Karpas-422 (cell line): Measurements from ENCODE around the gene GPC6. TPM values are rescaled to one million over a fixed set of nuclear protein-coding genes. Genes with fewer than 3 reads are reported as not detected.

Experiments
- DNase-seq: peaks from one replicate; pipeline ENCODE4 v3.0.0-alpha.2; 2015
- H2AFZ ChIP-seq: fragments of 200-600 bp; sonication (generic); 2 replicates; pipeline ENCODE4 v1.6.1; 2014; ENCODE audit warnings: antibody characterized with exemption, low read length, mixed read lengths
- H3K27ac ChIP-seq: fragments of 200-600 bp; sonication (generic); 2 replicates; pipeline ENCODE4 v1.5.1; 2014; ENCODE audit warnings: mild to moderate bottlenecking, low read length, moderate library complexity
- H3K27me3 ChIP-seq: fragments of 200-600 bp; sonication (generic); 2 replicates; pipeline ENCODE4 v1.6.1; 2014; ENCODE audit warnings: low read length, mixed read lengths
- H3K36me3 ChIP-seq: fragments of 200-600 bp; sonication (generic); 2 replicates; pipeline ENCODE4 v1.6.1; 2014; ENCODE audit warnings: low read length, mixed read lengths; ENCODE audit not compliant: insufficient read depth
- H3K4me1 ChIP-seq: fragments of 200-600 bp; sonication (generic); 2 replicates; pipeline ENCODE4 v1.6.1; 2014; ENCODE audit warnings: mild to moderate bottlenecking, low read length, mixed read lengths
- H3K4me2 ChIP-seq: fragments of 200-600 bp; sonication (generic); 2 replicates; pipeline ENCODE4 v1.6.1; 2014; ENCODE audit warnings: low read length, low read depth, mild to moderate bottlenecking; ENCODE audit not compliant: poor library complexity, severe bottlenecking
- H3K4me3 ChIP-seq: fragments of 200-600 bp; sonication (generic); 2 replicates; pipeline ENCODE4 v1.5.1; 2014; ENCODE audit warnings: mild to moderate bottlenecking, antibody characterized with exemption, low read length, mixed read lengths
- H3K79me2 ChIP-seq: fragments of 200-600 bp; sonication (generic); 2 replicates; pipeline ENCODE4 v1.6.1; 2014; ENCODE audit warnings: mild to moderate bottlenecking, low read length, mixed read lengths
- H3K9ac ChIP-seq: fragments of 200-600 bp; sonication (generic); 2 replicates; pipeline ENCODE4 v1.6.0; 2014; ENCODE audit warnings: low read length
- H3K9me2 ChIP-seq: fragments of 200-600 bp; sonication (generic), shearing (Covaris generic); replicated peaks from 2 replicates; pipeline ENCODE4 v1.6.0; 2014; ENCODE audit warnings: mild to moderate bottlenecking, low read length, moderate library complexity; ENCODE audit not compliant: insufficient read depth
- H3K9me3 ChIP-seq: fragments of 300-700, 200-600 bp; sonication (generic); 2 replicates; pipeline ENCODE4 v1.6.1; 2014; ENCODE audit warnings: low read length, mixed read lengths
- H4K20me1 ChIP-seq: fragments of 200-600 bp; sonication (generic); 2 replicates; pipeline ENCODE4 v1.6.1; 2014; ENCODE audit warnings: mild to moderate bottlenecking, antibody characterized with exemption, low read length, low read depth; ENCODE audit not compliant: insufficient read depth
- total RNA-seq: library from RNA; depleted of rRNA; stranded (reverse); fragments of >200 nt; shearing (Covaris generic); gene quantifications from 2 replicates; pipeline ENCODE4 v1.2.3, GENCODE V29; 2014; ENCODE audit warnings: low replicate concordance

The GPC6 gene
- total RNA-seq, 1 experiment from 2014 or later, result not detected

DNA sequence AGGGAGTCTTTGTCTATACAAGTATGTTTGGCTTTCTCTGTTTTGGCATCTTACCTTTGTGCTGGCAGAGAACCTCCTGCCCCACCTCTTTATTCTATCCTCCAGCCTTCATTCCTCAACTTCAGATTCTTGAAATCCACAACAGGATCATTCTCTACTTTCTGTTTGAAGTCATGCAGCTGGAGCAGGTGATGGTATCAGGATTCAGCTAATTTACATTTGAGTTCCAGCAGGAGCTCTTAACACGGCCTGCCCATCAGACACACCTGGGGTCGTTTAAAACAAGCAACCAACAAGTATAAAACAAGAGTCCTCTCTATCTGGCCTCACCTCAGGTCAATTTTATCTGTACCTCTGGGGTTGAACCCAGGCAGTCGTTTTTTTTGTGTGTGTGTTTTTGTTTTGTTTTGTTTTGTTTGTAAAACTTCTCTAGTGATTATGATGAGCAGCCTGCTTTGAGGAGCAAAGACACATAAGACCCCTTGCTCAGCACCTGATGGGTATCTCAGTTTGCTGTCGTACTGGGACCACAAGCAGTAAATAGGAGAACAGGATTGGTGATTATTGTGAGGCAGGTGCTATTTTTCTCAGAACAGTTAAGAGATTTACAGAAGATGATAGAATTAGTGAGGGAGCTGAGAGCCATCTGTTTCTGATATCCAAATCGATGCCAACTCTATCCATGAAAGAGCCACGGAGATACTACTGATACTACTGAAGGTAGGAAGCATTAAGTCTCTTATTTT lies 78.4 kb downstream of the GPC6 start:
- no peak overlapping the region for H2AFZ ChIP-seq
- no peak overlapping the region for H3K27ac ChIP-seq
- DNase-seq, result no peak
- no peaks in the 10 kb centered on the region for H3K27me3 ChIP-seq
- no peak overlapping the region for H3K9ac ChIP-seq
- H4K20me1 ChIP-seq, result no peaks in the 10 kb centered on the region
- H3K36me3 ChIP-seq, result no peaks in the 10 kb centered on the region
- H3K4me3 ChIP-seq, result no peak overlapping the region
- H3K4me1 ChIP-seq, result no peaks in the 10 kb centered on the region
- H3K9me3 ChIP-seq, result no peaks in the 10 kb centered on the region; the same call in 1 of the 2 replicates
- no peaks in the 10 kb centered on the region for H3K9me2 ChIP-seq
- no peak overlapping the region for H3K4me2 ChIP-seq
- H3K79me2 ChIP-seq, result no peaks in the 10 kb centered on the region

GRCh38 chr13:93305886-93306285 lies 79.3 kb downstream of the GPC6 start:
- Histone ChIP-seq H3K4me2 (no peak overlapping the region), H3K27me3 (no peaks in the 10 kb centered on the region), H3K4me1 (no peaks in the 10 kb centered on the region), H3K27ac (no peak overlapping the region), H4K20me1 (no peaks in the 10 kb centered on the region), H2AFZ (no peak overlapping the region), H3K79me2 (no peaks in the 10 kb centered on the region), H3K36me3 (no peaks in the 10 kb centered on the region), H3K9me3 (no peaks in the 10 kb centered on the region; the same call in 1 of the 2 replicates), H3K9me2 (no peaks in the 10 kb centered on the region), H3K4me3 (no peak overlapping the region), H3K9ac (no peak overlapping the region)
- DNase-seq, result no peak

GRCh38 chr13:93307136-93307535 lies 80.5 kb downstream of the GPC6 start:
- no peak overlapping the region for H3K4me2 ChIP-seq
- no peaks in the 10 kb centered on the region for H3K79me2 ChIP-seq
- no peaks in the 10 kb centered on the region for H3K9me2 ChIP-seq
- H3K9me3 ChIP-seq, result peaks cover 4% of the 10 kb centered on the region
- no peak overlapping the region for H3K9ac ChIP-seq
- H3K36me3 ChIP-seq, result no peaks in the 10 kb centered on the region
- no peaks in the 10 kb centered on the region for H4K20me1 ChIP-seq
- no peak overlapping the region for H3K27ac ChIP-seq
- no peak overlapping the region for H2AFZ ChIP-seq
- H3K4me3 ChIP-seq, result no peak overlapping the region
- H3K27me3 ChIP-seq, result no peaks in the 10 kb centered on the region
- DNase-seq, result no peak
- H3K4me1 ChIP-seq, result no peaks in the 10 kb centered on the region

- Histone ChIP-seq H3K27ac (no peak overlapping the region), H3K9ac (no peak overlapping the region), H3K4me3 (no peak overlapping the region), H3K4me1 (no peaks in the 10 kb centered on the region), H3K9me2 (no peaks in the 10 kb centered on the region), H3K9me3 (peaks cover 4% of the 10 kb centered on the region), H3K36me3 (no peaks in the 10 kb centered on the region), H3K27me3 (no peaks in the 10 kb centered on the region), H3K79me2 (no peaks in the 10 kb centered on the region), H3K4me2 (no peak overlapping the region), H2AFZ (no peak overlapping the region), H4K20me1 (no peaks in the 10 kb centered on the region)
- no peak for DNase-seq
These were observed 81.0 kb downstream of the GPC6 start for GRCh38 chr13:93307651-93308050.

GRCh38 chr13:93309886-93310523 lies 83.4 kb downstream of the GPC6 start:
- H3K79me2 ChIP-seq, result no peaks in the 10 kb centered on the region
- no peaks in the 10 kb centered on the region for H3K27me3 ChIP-seq
- no peaks in the 10 kb centered on the region for H3K36me3 ChIP-seq
- no peak for DNase-seq
- H3K9me2 ChIP-seq, result no peaks in the 10 kb centered on the region
- no peak overlapping the region for H3K27ac ChIP-seq
- no peak overlapping the region for H2AFZ ChIP-seq
- no peaks in the 10 kb centered on the region for H4K20me1 ChIP-seq
- peaks cover 4% of the 10 kb centered on the region for H3K9me3 ChIP-seq
- H3K4me3 ChIP-seq, result no peak overlapping the region
- no peak overlapping the region for H3K9ac ChIP-seq
- H3K4me1 ChIP-seq, result no peaks in the 10 kb centered on the region
- no peak overlapping the region for H3K4me2 ChIP-seq

DNA sequence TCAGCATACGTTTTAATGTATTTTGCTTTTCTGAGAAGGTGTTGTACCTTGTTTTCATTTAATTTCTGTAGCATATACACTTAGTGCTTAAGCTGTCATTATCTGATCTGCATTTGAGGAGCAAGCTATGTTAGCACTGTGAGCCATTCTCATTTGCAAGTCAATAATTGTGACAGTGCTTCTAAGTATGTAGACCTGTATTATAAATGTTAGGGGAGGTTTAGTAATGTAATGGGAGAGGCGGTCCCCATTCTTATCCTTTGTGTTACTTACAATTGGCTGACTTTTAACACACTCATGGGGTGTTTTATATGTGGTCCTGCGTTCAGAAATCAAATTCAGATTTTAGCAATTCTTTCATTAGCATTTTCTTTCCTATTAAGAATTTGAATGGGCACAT lies 90.2 kb downstream of the GPC6 start:
- H2AFZ ChIP-seq, result no peak overlapping the region
- H3K9ac ChIP-seq, result no peak overlapping the region
- H4K20me1 ChIP-seq, result no peaks in the 10 kb centered on the region
- no peaks in the 10 kb centered on the region for H3K36me3 ChIP-seq
- no peaks in the 10 kb centered on the region for H3K9me2 ChIP-seq
- no peaks in the 10 kb centered on the region for H3K4me1 ChIP-seq
- H3K79me2 ChIP-seq, result no peaks in the 10 kb centered on the region
- peaks cover 26% of the 10 kb centered on the region for H3K9me3 ChIP-seq
- no peak overlapping the region for H3K27ac ChIP-seq
- no peaks in the 10 kb centered on the region for H3K27me3 ChIP-seq
- DNase-seq, result no peak
- H3K4me2 ChIP-seq, result no peak overlapping the region
- H3K4me3 ChIP-seq, result no peak overlapping the region

DNA sequence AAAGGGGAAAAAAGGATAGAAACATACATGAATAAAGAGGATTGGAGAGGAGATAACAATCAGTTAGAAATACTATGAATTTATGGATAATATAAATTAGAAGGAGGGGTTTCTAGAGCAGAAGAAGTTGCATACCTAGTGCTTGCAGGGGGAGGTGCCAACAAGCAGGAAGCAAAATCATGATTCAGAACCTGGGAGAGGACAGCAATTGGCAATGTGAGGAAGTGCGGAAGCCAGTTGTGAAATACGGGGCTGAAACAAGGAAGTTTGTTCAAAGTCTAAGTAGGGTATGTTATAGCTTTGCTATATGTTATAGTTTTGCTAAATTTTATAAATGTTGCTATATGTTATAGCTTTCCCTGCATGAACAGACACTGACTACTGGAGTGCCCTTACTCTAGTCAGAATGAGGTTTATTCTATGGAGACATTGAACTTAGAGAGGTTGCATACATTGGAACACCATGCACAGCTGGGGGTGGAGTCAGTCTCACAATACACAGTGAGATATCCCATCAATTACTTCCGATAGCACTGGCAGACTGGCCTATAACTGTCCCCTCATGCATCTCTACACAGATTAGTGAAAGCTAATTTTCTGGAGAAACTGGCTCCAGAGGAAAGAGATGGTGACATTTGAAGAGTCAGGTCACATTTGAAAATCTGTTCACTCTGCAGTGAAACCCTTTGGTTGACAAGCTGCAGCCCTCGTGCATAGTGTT lies 92.1 kb downstream of the GPC6 start:
- Histone ChIP-seq H3K36me3 (no peaks in the 10 kb centered on the region), H3K27ac (no peak overlapping the region), H3K4me2 (no peak overlapping the region), H3K9me2 (no peaks in the 10 kb centered on the region), H3K9me3 (peaks cover 26% of the 10 kb centered on the region), H3K79me2 (no peaks in the 10 kb centered on the region), H3K9ac (no peak overlapping the region), H4K20me1 (no peaks in the 10 kb centered on the region), H3K27me3 (no peaks in the 10 kb centered on the region), H3K4me1 (no peaks in the 10 kb centered on the region), H2AFZ (no peak overlapping the region), H3K4me3 (no peak overlapping the region)
- no peak for DNase-seq

DNA sequence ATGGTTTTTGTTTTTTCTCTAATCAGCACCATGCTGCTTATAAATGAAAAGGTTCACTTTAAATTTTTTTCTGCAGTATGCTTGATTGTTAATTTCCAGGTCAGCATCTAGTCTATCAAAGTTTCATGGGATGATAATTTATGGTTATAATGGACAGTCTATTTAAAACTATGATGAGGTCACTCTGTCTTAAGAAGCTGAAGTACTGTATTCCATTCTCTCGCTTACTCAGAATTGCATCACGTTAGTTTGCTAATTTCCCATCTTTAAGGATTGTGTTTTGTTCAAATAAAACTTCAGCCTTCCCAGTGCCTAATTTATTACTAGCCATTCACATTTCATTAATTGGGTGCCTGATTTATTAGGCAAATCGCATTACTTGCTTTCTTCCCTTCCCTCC lies 94.3 kb downstream of the GPC6 start:
- no peaks in the 10 kb centered on the region for H3K4me1 ChIP-seq

More for the DNA sequence above, 94.3 kb downstream of the GPC6 start:
- H3K4me3 ChIP-seq, result no peak overlapping the region
- no peak overlapping the region for H2AFZ ChIP-seq
- H3K9me3 ChIP-seq, result peaks cover 36% of the 10 kb centered on the region
- H3K79me2 ChIP-seq, result no peaks in the 10 kb centered on the region
- no peak overlapping the region for H3K4me2 ChIP-seq
- no peak for DNase-seq
- no peaks in the 10 kb centered on the region for H3K27me3 ChIP-seq
- H3K36me3 ChIP-seq, result no peaks in the 10 kb centered on the region
- no peak overlapping the region for H3K27ac ChIP-seq
- no peaks in the 10 kb centered on the region for H4K20me1 ChIP-seq
- no peaks in the 10 kb centered on the region for H3K9me2 ChIP-seq
- no peak overlapping the region for H3K9ac ChIP-seq
